GM21576 (cell line): ENCODE measurements around the gene TMEM217.
"Not testable (repeated sequence)": the region's sequence is repeated elsewhere in the genome, so short reads cannot be mapped to it uniquely, and the experiment has no call there.

ENCODE experiments used
- ATAC-seq: cut with Tn5 transposase; IDR thresholded peaks from one replicate; pipeline ENCODE4 v1.9.1; 2021; ENCODE audit warnings: mild to moderate bottlenecking, moderate library complexity; ENCODE audit not compliant: unreplicated experiment

Gene TMEM217

DNA sequence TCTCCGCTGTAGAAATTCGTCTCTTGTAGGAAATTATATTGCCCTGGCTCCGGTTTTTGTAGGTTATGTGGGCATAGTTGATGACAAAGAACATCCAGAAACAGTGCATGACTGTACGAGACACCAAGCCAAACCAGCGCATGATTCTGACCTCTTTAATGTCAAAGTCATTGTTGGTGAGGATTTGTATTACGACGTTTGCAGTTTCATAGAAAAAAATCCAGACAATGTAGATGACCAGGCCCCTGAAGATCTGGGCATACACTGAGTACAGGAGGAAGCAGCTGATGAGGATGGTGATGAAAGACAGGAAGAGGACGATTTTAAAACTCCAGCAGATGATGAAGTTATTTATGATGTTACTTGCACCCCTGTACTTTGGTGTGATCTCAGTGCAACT, 39.4 kb downstream of the TMEM217 start:
- ATAC-seq: no peak

DNA sequence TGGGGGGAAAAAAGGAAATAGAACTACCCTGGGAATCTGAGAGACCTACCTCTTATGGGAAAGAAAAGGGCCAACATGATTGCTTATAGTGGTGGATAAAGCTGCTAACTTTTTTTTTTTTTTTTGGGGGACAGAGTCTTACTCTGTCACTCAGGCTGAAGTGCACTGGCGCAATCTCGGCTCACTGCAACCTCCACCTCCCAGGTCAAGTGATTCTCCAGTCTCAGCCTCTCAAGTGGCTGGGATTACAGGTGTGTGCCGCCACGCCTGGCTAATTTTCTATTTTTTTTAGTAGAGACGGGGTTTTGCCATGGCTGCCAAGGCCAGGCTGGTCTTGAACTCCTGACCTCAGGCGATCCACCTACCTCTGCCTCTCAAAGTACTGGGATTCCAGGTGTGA, 39.9 kb downstream of the TMEM217 start:
- no peak for ATAC-seq

- ATAC-seq: no peak
Measured at GRCh38 chr6:37212268-37212667, 45.7 kb downstream of the TMEM217 start.

GRCh38 chr6:37210313-37210968, 47.5 kb downstream of the TMEM217 start:
- no peak for ATAC-seq

DNA sequence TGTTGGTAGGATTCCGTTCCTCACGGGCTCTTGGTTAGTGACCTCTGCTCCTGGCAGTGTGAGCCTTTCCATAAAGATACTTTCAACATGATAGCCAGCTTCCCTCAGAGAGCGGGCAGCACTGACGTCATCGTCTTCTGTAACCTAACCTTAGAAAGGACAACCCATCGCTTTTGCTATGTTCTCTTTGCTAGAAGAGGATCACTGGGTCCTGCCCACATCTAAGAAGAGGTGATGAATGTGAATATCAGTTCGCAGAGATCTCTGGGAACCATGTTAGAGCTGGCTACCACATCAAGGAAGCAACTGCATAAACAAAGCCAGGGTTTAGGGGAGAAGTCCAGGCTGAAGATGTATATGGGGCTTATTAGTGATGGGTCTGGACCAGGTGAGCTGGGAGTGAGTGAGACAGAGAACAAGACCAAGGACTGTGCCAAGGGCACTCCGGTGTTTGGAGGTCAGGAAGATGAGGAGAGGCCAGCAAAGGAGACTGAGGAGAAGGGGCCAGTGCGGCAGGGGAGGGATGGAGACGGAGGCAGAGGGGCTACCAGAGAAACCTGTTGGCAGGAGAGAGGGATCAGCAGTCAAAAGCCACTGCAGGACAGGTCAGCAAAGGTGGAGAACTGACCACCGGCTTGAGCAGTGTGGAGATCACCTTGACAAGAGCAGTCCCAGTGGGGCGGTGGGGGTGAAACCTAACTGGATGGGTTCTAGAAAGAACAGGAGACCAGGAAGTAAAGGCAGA, 48.3 kb downstream of the TMEM217 start:
- no peak for ATAC-seq

- ATAC-seq: no peak
Measured at GRCh38 chr6:37208793-37209192, 49.2 kb downstream of the TMEM217 start.

- peak; percentile 49 for ATAC-seq
Measured at GRCh38 chr6:37207903-37208456, 50.0 kb downstream of the TMEM217 start.

- ATAC-seq: no peak
Measured at GRCh38 chr6:37206622-37207021, 51.3 kb downstream of the TMEM217 start.

- no peak for ATAC-seq
Measured at GRCh38 chr6:37205997-37206340, 52.0 kb downstream of the TMEM217 start.

GRCh38 chr6:37205175-37205996, 52.6 kb downstream of the TMEM217 start:
- ATAC-seq: no peak

DNA sequence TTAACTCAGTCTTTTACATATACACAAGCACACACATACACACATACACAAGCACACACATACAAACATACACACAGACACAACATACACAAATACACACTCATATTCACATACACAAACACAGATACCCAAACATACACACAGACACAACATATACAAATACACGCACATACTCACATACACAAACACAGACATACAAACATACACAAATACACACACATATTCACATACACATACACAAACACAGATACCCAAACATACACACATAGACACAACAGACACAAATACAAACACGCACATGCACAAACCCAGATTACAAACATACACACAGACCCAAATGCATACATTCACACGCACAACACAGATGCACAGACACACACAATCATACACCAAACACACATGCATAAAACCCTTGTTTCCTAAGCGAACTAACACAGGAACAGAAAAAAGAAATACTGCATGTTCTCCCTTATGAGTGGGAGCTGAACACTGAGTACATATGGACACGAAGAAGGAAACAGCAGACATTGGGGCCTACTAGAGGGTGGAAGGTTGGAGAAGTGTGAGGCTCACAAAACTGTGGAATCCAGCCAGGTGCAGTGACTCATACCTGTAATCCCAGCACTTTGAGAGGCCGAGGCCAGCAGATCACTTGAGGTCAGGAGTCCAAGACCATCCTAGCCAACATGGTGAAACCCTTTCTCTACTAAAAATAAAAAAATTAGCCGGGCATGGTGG, 53.8 kb downstream of the TMEM217 start:
- no peak for ATAC-seq

- ATAC-seq: no peak
Measured at GRCh38 chr6:37202788-37203491, 55.0 kb downstream of the TMEM217 start.

GRCh38 chr6:37201726-37202125, 56.2 kb downstream of the TMEM217 start:
- ATAC-seq: no peak

- ATAC-seq: no peak
Measured at GRCh38 chr6:37200085-37200484, 57.9 kb downstream of the TMEM217 start.

DNA sequence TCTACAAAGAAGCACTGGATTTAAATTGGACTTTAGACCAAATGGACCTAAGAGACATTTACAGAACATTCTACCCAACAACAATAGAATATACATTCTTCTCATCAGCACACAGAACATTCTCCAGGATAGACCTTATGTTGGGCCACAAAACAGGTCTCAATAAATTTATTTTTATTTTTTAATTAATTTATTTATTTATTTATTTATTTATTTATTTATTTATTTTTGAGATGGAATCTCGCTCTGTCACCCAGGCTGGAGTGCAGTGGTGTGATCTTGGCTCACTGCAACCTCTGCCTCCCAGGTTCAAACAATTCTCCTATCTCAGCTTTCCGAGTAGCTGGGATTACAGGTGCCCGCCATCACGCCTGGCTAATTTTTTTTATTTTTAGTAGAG, 61.5 kb downstream of the TMEM217 start:
- not testable (repeated sequence) for ATAC-seq

DNA sequence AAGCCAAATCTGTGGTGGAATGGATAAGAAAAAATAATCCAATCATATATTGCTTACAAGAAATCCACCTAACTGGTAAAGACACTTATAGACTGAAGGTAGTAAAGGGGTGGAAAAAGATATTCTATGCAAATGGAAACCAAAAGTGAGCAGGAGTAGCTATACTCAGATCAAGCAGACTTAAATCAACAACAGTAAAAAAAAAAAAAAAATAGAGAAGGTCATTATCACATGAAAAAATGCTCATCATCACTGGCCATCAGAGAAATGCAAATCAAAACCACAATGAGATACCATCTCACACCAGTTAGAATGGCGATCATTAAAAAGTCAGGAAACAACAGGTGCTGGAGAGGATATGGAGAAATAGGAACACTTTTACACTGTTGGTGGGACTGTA, 63.1 kb downstream of the TMEM217 start:
- not testable (repeated sequence) for ATAC-seq

- no peak for ATAC-seq
Measured at GRCh38 chr6:37192666-37193065, 65.3 kb downstream of the TMEM217 start.

- no peak for ATAC-seq
Measured at GRCh38 chr6:37190159-37190535, 67.8 kb downstream of the TMEM217 start.

DNA sequence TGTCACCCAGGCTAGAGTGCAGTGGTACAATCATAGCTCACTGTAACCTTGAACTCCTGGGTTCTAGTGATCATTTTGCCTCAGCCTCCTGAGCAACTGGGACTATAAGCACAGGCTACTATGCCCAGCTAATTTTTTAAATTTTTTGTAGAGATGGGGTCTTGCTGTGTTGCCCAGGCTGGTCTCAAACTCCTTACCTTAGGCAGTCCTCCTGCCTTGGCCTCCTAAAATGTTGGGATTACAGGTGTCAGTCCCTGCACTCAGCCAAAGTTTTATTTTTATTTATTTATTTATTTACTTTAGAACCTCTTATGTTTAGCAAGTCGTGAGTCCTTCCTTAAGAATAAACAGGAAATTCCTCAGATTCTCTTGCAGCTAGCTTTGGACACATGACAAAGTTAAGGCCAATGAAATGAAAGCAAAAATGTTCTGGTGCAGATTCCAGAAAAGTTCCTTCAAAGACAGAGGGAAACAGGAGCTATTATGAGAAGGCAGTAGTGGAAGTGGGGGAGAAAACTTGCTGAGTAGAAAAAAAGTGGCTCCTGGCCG, 68.9 kb downstream of the TMEM217 start:
- ATAC-seq: no peak
